Epidermal melanocyte (primary cell): Measurements from ENCODE around the gene RPS6KA5.
"Not testable (repeated sequence)": the region's sequence is repeated elsewhere in the genome, so short reads cannot be mapped to it uniquely, and the experiment has no call there.

Experiments
- DNase-seq: peaks from one replicate; pipeline ENCODE4 v3.0.0; 2011; ENCODE audit warnings: low spot score; ENCODE audit not compliant: insufficient read length

RPS6KA5 gene

DNA sequence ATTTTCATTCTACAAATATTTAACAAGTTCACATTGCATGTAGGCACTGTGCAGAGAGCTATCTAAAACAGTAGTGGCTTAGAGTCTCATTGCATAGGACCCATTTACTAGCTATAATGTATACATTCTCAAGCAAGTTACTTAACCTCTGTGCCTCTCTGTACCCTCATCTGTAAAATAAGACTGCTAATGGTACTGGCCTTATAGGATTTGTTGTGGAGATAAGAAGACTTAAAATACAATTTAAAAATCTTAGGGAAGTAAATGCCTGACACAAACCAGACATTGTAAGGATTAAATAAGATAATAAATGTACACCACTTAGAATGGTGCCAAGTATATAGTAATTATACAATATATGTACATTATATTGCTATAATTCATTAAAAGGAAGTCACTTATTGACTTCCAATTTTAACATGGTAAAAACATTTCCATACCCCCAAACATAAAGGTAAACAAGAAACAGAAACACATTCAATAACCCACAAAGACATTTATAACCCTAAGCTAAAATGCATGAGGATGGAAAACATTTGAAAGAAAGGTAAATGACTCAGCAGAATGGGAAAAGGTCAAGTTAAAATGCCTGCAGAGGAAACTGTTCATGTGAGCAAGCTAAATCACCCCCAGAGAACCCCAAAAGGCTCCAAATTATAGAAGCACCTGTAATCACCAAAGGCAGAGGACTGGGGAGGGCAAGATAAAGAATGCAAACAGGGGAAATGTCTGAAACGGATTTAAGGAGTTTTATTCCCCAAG lies 30.8 kb downstream of the RPS6KA5 start:
- no peak for DNase-seq

DNA sequence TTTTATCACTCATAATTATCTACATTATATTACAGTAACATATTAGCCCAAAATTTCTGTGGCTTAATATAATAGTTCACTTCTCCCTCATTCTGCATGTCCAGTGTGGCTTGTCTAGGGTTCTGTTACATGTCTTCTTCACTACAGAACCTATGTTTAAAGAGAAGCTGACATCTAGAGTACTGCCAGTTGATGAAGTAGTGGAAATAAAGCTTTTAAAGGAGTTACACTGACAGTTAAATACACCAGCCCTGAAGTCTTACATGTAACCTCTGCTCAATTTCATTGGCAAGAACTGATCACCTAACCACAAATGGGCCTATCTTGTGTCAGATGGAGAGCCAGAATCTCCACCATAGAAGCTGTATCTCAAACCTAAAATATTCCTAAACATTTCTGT lies 32.9 kb downstream of the RPS6KA5 start:
- DNase-seq: no peak

DNA sequence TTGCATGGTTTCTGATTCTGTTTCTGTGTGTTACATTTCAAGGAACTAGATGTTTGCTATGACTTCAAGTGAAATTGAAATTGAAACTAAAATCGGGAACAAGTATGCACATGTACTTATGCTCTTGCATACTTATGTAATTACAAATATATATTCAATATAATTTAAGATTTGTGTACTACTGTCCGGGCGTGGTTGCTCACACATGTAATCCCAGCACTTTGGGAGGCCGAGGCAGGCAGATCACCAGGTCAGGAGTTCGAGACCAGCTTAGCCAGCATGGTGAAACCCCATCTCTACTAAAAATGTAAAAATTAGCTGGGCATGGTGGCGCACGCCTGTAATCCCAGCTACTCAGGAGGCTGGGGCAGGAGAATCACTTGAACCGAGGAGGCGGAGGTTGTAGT lies 37.8 kb downstream of the RPS6KA5 start:
- not testable (repeated sequence) for DNase-seq

DNA sequence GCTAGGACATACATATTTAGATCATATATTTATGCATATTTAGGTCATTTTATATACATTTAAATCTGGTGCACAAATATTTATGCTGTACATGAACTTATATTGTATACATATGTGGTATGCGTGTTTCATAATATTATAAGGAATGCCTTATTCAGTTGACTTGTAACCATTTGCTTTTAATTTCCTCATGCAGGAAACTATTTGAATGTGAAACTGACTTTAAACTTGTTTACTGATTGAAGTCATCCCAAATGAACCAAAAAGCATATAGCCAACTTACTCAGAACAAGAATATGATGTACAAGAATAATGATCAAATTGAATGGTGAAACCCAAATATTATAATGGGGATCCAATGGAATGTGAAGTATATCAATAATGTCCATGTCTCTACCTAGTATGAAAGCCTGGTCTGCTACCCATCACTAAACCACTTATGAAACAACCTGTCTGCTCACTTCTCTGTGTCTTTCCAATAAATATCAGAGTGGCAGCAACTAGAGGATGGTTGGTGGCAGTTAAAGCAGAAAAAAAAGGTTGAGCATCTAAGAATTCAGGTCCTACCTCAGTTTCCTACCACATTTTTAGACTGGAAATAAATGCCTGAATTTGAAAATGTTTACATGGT lies 38.3 kb downstream of the RPS6KA5 start:
- DNase-seq: no peak

DNA sequence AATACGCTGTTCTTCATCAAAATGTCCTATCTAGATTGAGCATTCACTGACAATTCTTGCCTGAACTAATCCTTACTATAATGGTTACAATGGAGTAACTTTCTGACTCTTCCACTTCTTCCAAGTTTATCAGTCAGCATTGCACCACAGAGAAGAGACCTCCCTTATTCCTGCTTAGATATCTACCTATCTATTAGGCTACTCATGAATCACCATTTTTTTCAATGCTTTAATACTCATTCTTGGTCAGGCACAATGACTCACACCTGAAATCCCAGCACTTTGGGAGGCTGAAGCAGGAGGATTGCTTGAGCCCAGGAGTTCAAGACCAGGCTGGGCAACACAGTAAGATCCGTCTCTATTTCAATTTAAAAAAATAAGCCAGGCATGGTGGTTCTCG lies 39.3 kb downstream of the RPS6KA5 start:
- no peak for DNase-seq

DNA sequence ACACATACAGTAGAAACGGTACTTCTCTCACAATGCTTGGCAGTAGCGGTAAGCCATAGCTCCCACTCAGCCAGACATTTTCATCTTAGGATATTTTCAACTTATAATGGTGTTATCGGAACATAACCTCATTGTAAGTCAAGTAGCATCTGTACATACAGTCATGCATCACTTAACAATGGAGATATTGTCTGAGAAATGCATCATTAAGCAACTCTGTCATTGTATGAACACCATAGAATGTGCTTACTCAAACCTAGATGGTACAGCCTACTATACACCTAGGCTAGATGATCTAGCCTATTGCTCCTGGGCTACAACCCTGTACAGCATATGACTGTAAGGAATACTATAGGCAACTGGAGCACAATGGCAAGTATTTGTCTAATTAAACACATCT lies 40.8 kb downstream of the RPS6KA5 start:
- DNase-seq: no peak

DNA sequence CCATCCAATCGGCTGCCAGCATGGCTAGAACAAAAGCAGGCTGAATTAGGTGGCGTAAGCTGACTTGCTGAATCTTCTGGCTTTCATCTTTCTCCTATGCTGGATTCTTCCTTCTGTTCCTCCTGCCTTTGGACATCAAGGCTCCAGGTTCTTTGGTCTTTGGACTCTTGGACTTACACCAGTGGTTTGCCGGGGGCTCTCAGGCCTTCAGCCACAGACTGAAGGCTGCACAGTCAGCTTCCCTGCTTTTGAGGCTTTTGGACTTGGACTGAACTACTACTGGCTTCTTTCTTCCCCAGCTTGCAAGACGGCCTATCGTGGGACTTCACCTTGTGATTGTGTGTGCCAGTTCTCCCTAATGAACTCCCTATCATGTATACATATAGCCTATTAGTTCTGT lies 42.0 kb downstream of the RPS6KA5 start:
- no peak for DNase-seq

DNA sequence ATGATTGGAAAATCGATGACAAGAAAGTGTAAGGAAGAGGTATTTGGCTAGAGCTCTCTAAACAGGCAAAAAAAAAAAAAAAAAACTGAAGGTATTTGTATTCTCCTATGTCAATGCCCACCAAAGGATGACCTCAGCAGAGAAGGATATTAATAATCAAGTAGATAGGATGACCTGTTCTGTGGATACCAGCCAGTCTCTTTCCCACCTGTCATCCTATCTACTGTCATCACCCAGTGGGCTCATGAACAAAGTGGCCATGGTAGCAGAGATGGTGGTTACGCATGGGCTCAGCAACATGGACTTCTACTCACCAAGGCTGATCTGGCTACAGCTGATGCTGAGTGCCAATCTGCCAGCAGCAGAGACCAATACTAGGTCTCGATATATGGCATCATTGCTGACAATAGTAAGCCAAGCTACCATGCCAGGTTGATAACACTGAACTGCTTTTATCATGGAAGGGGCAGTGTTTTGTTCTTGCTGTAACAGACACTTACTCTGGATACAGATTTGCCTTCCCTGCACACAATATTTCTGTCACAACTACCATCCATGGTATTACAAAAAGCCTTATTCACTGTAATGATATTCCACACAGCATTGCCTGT lies 43.5 kb downstream of the RPS6KA5 start:
- DNase-seq: no peak

DNA sequence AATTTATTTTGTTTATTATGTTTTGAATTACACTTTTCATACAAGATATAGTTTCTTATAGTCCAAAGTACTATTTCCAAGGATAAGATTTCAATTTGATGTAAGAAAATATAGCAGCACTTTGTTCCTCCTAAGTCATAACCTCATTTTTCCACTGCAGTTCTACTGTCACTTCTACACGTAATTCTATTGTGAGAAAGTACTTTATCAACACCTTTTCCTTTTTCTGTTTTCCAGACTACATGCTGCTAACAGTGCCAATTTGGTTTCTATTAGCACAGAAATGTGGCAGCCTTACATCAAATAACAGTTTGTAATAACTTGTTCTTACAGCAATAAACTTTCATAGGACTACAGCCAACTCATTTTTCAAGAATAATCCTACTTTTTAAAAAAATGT lies 45.0 kb downstream of the RPS6KA5 start:
- DNase-seq: no peak

DNA sequence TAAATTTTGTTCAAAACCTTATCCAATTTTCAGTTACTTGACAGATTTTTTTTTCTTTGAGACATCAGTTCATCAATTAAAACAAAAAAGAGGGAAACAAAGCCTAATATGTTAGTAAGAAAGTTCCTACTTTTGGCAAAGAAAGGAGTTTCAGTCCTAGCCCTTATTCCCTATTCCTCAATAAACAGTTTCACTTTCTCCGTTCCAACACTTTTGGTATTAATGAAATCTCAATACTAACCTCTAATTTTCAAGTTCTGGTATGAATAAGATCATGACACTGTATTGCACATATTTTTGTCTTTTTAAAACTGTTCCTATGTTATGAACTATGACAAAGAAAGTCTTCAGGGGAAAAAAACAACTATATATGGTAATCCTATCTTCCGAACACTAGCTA lies 48.4 kb downstream of the RPS6KA5 start:
- no peak for DNase-seq

DNA sequence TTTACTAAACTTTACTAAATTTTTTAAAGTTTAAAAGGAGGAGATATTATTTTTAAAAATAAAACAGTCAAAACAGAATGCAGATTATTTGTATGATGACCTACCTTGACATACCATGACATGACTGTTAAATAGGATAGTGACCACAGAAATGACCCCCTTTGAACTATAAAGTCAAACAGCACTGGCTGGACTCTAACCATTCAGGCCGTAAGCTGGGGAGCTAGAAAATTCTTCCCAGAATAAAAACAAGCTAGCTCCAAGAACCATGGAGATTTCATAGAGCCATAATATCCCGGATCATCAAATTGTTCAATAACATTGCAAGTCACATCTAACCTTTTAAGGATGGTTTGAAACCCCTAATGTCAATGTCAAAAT lies 50.3 kb downstream of the RPS6KA5 start:
- no peak for DNase-seq

DNA sequence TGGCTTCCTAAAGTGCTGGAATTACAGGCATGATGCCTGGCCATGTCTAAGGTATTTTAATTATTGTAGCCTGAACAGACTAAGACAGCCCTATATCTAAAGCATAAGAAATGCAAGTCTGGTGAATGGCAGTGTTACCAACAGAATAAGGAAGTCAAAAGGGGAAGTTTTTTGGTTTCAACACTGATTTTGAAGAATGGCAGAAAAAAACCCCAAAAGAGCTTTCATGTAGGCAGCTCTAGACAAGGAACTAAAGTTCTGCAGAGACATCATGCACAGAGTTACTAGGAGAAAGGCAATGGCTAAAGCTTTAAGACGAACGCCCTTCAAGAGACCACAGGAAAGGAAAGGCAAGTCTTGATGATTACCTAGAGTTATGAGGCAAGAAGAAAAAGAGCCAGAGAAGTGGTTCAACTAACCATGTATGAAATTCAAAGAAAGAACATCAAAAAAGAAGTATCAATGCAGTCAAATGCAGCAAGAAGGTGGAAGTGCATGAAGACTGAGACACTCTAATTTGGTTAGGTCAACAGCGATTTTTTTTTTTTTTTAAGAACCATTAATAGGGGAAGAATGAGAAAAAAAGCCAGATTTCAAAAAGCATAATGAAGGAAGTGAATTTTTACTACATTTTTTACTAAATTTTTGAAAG lies 50.8 kb downstream of the RPS6KA5 start:
- DNase-seq: no peak

DNA sequence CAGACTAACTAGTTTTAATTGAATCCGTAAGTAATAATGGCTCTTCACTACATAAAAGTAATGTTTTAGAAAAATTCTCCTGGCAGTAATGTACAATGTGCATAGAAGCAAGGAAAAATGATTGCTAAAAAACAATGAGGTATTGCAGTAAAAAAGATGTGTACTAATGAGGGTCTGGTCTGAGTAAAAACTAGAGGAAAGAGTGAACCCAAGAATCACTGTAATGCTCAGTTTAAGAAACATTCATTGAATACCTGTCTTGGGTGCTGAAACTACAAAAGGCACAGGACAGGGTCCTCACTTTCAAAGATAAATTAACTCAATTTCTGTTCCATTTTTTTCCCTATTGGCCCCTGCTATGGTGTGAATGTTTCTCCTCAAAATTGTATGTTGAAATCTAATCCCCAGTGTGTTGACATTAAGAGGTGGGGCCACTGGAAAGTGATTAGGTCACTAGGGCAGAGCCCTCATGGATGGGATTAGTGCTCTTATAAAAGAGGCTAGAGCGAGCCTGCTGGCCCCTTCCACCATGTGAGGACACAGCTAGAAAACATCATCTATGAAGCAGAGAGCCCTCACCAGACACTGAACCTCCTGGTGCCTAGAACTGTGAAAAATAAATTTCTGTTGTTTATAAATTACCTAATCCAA lies 51.6 kb downstream of the RPS6KA5 start:
- DNase-seq: no peak

DNA sequence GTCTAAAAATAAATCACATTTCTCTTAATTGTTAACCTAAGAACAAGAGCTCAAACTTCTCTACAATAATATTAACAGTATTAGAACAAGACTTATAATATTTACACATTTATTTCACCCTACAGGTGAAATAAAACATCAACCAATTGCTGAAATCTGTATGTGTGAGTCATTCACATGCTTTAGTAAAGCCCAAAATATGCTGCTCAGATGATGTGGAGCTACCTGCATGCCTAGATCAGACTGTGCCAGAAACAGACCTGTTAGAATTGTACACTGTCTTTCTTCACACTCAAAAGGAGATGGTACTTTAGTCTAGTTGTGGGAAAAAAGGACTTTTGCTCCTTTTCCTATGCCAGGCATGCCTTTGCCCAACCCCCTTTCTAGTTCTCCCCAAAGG lies 54.7 kb downstream of the RPS6KA5 start:
- no peak for DNase-seq

DNA sequence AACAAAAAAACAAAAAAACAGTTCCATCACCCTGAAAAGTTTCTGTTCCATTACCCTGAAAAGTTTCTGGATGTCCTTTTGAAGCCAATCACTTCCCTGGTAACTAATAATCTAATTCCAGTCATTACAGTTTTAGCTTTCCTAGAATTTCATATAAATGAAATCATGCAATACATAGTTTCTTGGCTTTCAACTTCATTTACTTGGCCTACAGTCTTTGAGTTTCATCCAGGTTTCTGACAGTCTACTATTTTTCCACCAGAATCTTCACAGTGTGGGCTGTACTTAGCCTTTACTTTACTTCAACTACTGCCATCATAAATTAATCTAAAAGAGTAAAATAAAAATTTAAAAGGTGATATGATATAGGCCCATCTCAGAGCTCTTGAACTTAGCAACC lies 55.5 kb downstream of the RPS6KA5 start:
- no peak for DNase-seq

DNA sequence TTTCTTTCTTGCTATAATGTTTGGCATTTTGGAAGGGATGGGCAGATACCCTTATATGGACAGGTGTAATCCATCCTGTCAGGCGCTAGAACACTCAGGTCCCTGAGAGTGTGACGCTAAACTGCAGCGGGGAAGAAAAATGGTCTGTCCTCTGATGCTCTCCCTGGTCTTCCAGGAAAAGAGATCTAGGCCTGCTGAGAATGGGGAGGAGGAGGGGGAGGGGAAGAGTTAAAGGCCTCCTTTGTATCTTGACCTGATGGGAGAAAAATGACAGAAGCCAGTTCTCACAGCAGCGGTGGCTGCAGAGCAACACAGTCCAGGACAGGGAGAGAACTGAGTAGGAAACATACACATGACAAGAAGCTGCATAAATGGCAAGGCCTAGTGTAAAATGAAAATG lies 61.1 kb downstream of the RPS6KA5 start:
- DNase-seq: no peak

DNA sequence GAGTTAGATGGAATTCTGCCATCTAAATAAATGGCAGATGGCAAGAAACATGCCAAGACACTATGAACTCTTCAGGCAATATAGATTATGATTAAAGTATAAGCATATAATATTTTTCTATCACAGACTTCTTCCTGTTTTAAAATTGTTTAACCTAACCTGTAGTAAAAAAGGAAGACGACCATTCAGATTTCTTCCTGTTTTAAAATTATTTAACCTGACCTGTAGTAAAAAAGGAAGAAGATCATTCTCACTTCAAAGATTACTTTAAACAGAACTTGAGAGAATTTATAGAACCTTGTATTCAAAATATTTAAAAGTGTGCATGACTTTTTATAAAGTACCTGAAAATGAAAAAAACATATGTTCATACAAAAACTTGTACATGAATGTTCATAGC lies 63.5 kb downstream of the RPS6KA5 start:
- no peak for DNase-seq

DNA sequence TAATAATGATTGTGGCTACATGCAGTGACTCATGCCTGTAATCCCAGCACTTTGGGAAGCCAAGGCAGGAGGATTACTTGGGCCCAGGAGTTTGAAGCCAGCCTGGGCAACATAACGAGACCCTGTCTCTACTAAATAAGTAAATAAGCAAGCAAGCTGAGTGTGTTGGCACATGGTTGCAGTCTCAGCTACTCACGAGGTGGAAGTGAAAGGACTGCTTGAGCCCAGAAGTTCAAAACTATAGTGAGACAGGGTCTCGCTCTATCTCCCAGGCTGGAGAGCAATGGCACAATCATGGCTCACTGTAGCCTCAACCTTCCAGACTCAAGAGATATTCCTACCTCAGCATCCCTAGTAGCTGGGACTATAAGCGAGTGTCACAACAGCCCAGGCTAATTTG lies 64.7 kb downstream of the RPS6KA5 start:
- no peak for DNase-seq

DNA sequence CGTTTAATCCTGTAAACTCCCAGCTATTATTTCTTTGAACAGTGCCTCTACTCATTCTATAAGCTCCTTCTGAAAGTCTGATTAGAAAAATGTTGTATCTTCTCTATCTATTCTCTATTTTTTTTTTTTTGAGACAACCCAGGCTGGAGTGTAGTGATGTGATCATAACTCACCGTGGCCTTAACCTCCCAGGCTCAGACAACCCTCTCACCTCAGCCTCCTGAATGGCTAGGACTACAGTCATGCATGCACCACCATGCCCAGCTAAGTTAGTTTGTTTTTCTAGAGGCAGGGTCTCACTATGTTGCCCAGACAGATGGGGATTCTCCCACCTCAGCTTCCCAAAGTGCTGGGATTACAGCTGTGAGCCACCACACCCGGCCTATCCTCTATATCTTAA lies 66.6 kb downstream of the RPS6KA5 start:
- no peak for DNase-seq

DNA sequence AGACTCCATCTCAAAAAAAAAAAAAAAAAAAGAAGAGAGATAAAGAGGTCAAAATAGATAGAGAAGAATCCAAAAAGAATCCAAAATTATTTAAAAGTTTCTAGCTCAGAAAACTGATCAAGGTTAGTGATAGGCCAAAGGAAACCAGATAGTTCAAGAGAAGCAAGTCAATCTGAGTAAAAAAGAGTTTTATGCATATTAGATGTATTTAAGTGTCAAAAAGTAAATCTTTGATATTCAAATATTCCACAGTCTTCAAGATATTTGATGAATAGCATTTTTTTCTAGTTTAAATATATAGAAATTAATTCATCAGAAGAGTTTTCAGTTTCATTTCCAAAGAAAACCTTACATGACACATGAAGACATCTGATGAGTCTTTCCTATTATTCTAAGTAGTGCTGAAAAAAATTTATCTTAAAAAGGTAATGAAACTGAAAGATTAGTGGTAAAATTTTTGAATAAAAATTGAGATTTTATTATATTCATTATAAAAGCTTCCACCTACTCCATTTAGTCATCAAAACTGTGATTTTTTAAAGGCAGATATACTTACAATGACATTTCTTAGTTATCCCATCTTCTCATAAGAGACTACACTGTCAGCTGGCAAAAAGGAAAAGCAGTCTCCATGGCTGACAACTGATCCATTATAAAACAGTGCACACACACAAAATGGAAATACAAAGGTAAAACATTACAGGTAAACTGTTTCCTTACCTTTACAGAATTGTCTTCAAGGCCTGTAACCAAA lies 68.6 kb downstream of the RPS6KA5 start:
- DNase-seq: no peak

DNA sequence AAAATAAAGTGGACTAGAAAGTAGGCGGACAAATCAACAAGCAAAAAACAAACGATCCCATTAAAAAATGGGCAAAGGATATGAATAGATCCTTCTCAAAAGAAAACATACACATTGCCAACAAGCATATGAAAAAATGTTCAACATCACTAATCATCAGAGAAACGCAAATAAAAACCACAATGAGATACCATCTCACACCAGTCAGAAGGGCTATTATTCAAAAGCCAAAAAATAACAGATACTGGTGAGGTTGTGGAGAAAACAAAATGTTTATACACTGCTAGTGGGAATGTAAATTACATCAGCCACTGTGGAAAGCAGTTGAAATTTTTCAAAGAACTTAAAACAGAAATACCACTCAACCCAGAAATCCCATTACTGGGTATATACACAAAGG lies 70.3 kb downstream of the RPS6KA5 start:
- DNase-seq: no peak
